Uterus (tissue), 2 donors: ENCODE measurements around the gene NTRK2.

Experiments
- CTCF ChIP-seq, 4 experiments: fragments of 200-600 bp in 2 of 4; fragments of 450-650 bp in 2 of 4; sonication (generic) in 2 of 4; IDR thresholded peaks; one replicate each; pipeline ENCODE4 v1.5.1; 2016 to 2019; ENCODE audit warnings: antibody characterized with exemption in 4 of 4, mild to moderate bottlenecking in 2 of 4, moderate library complexity in 1 of 4
- POLR2A ChIP-seq, 2 donors: fragments of 450-650 bp; IDR thresholded peaks; one replicate each; pipeline ENCODE4 v1.6.1; 2016; ENCODE audit warnings: antibody characterized with exemption in 2 of 2, mild to moderate bottlenecking in 1 of 2, moderate library complexity in 1 of 2

- TF ChIP-seq CTCF (IDR thresholded peaks at IDR 0.05) (no peak), POLR2A (IDR thresholded peaks at IDR 0.05) (no peak)
Measured at GRCh38 chr9:84841931-84842330, 172.4 kb downstream of the NTRK2 start.
